C4-2B (cell line): Measurements from ENCODE around the gene HS1BP3.

ENCODE experiments used
- ZFX ChIP-seq: fragments of 450-650 bp; IDR thresholded peaks from 2 replicates; pipeline ENCODE4 v1.6.1; 2017
- TF ChIP-seq, protein P1 (sequence below): fragments of 450-650 bp; conservative IDR thresholded peaks from 2 replicates; pipeline ENCODE4 v1.5.1; 2017; ENCODE audit warnings: mild to moderate bottlenecking

GRCh38 chr2:20615068-20615465 is 35.8 kb downstream of the HS1BP3 start:
- TF ChIP-seq, protein P1, sequence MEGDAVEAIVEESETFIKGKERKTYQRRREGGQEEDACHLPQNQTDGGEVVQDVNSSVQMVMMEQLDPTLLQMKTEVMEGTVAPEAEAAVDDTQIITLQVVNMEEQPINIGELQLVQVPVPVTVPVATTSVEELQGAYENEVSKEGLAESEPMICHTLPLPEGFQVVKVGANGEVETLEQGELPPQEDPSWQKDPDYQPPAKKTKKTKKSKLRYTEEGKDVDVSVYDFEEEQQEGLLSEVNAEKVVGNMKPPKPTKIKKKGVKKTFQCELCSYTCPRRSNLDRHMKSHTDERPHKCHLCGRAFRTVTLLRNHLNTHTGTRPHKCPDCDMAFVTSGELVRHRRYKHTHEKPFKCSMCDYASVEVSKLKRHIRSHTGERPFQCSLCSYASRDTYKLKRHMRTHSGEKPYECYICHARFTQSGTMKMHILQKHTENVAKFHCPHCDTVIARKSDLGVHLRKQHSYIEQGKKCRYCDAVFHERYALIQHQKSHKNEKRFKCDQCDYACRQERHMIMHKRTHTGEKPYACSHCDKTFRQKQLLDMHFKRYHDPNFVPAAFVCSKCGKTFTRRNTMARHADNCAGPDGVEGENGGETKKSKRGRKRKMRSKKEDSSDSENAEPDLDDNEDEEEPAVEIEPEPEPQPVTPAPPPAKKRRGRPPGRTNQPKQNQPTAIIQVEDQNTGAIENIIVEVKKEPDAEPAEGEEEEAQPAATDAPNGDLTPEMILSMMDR: no peak
- no peak for TF ChIP-seq ZFX
